Activated T-helper 1 cell treated with Interleukin-2 at 50 U/mL for 16 hours (primary cell): Measurements from ENCODE around the gene PERP.
"Not testable (repeated sequence)": the region's sequence is repeated elsewhere in the genome, so short reads cannot be mapped to it uniquely, and the experiment has no call there.

Experiments
- DNase-seq: peaks from one replicate; pipeline ENCODE4 v3.0.0-alpha.2; 2020; ENCODE audit warnings: low read depth

PERP gene

GRCh38 chr6:138107078-138107751 lies at the start of gene PERP:
Gene PERP, minus strand, starts transcription at chr6:138107419. Its CDS starts 79 bp downstream, at chr6:138107340.
- DNase-seq = peak; percentile 60

DNA sequence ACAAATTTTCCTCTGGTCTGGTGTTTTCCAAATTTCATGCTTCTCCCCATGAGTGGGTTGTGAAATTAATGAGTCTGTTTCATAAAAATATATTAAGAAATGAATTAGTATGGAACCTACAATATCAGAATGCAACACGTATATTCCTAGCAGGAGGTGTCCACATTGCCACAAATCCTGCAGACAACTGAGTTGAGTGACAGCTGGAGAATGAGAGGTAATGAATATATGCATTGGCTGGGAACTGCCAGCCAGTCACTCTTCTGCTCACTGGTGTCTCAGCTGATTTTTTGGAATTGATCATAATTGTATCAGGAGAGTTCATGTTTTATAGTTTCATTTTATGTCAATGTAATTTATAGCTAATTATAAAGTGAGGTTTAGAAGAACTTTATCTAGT lies 48.2 kb upstream of the PERP start:
- DNase-seq = no peak

DNA sequence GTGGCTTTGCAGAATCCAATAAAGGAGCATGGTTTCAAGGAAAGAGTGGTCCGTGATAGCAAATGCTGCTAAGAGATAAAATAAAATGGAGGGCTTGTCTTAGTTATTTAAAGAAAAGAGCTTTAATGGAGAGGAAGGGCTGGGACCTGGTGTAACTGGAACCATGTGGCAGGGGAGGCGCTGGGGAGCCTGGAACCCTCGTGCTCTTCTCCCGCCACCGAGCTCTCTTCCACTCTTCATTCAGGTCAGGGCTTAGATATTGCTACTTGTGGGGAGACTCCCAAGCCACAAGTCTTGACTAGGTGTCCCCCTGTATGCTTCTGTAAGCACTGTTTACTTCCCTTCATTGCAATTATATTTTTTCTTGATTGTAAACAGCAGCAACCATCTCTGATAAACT lies 39.3 kb upstream of the PERP start:
- DNase-seq = no peak

DNA sequence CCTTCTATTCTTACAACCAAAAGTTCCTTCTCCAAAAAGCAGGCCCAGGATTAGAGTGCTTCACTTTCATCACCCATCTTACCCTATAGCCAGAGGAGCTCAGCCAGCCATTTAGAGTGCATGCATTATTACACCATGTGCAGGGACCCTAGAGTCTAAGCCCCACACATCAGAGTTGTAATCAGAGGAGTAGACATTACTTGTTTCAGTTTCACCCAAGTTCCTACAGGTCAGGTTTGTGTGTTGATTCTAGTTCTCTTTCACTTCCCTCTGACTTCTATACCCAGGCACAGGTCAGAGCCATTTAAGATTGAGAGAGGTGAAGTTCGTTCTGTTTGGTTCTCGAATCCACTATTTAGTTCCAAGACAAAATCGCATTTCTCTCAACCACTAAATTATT lies 38.2 kb upstream of the PERP start:
- DNase-seq = no peak

GRCh38 chr6:138142806-138143205 lies 35.6 kb upstream of the PERP start:
- DNase-seq = no peak

DNA sequence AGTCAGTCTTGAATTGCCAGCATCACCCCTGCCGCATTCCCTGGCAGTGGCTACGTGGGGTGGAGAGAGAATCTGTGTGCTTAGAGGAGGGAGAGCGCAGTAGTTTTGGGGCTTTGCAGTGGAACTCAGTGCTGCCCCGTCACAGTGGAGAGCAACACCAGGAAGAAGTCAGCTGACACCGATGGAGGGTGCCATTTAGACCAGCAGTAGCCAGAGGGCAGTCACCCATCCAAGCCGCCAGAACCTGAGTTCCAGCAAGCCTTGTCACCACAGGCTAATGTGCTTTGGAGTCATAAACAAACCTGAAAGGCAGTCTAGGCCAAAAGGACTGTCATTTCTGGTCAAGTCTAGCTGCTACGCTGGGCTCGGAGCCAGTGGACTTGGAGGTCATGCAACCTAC lies 22.0 kb upstream of the PERP start:
- DNase-seq = no peak

- DNase-seq = no peak
Observed at GRCh38 chr6:138128096-138128495, 20.9 kb upstream of the PERP start.

- DNase-seq = no peak
Observed at GRCh38 chr6:138124096-138124495, 16.9 kb upstream of the PERP start.

GRCh38 chr6:138119976-138120375 lies 12.8 kb upstream of the PERP start:
- no peak for DNase-seq

DNA sequence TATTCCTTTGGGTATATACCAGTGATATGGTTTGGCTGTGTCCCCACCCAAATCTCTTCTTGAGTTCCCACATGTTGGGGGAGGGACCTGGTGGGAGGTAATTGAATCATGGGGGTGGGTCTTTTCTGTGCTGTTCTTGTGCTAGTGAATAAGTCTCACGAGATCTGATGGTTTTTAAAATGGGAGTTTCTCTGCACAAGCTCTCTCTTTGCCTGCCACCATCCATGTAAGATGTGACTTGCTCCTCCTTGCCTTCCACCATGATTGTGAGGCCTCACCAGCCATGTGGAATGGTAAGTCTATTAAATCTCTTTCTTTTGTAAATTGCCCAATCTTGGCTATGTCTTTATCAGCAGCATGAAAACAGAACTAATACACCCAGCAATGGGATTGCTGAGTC lies 12.0 kb upstream of the PERP start:
- not testable (repeated sequence) for DNase-seq

- DNase-seq = no peak
Observed at GRCh38 chr6:138117376-138117914, 10.2 kb upstream of the PERP start.

GRCh38 chr6:138116661-138116999 lies 9.4 kb upstream of the PERP start:
- DNase-seq = no peak

DNA sequence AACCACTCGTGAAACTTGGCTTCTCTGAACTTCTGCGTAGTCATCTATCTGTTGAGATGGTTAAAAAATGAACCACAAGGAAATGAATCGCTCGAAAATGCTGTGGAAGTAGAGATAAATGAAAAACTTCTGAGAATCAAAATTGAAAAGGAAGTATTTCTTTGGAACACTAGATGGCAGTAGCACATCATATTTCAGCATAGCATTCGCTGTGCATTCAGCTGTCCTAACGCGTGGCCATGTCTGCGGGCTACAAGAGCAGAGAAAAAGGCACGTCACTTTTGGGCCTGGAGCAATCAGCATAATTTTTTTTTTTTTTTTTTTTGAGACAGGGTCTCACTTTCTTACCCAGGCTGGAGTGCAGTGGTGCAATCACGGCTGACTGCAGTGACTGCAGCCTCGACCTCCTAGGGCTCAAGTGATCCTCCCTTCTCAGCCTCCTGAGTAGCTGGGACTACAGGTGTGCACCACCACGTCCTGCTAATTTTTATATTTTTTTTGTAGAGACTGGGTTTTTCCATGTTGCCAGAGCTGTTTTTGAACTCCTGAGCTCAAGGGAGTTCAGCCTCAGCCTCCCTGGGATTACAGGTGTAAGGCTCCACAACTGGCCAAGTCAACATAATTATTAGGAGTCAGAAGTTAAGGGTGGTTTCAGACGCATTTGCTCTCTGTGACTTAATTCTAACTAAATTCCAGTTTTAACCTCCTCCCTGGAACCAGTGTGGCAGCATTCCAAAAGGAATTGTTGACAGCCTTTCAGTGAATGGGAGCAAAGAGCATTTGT lies 8.8 kb upstream of the PERP start:
- peak; percentile 15 for DNase-seq

DNA sequence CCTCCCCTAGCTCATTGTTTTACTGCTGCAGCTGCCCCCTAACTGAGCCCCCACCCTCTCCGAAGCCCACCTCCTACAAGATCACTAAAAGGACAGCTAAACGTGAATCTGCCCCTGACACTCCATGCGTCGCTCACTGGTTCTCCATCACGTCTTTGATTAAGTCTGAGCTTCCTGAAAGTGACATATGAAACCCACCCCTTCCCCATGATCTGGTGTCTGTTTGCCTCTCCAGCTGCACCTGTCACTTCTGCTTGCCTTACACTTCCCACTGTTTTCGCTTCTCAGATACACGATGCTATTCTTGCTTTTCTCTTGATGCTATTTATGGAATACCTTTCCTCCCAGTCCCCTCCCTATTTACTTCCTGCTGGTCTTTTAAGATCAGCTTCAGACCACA lies 8.0 kb upstream of the PERP start:
- no peak for DNase-seq

DNA sequence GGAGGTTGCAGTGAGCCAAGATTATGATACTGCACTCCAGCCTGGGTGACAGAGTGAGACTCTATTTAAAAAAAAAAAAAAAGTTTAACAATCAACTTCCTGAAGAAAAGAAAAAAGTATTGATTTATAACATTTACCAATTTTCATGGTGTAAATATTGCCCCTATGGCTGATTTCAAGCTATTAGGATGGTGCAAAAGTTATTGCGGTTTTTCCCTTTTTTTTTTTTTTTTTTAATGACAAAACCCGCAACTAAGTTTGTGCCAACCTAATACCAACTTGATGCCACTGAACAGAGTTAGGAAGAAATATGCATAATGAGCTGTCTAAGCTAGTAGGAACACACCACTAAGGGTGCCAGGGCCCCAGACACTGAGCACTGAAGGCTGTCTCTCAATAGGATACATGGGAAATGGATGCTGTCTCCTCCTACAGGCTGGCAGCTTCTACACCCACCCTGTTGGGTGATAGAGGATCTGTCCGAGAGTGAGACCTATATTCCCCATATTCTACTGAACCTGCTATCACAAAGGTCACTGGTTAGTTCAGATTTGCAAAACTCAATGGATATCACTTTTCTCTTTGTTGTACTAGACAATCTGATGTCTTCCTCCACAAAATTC lies 6.5 kb upstream of the PERP start:
- DNase-seq = no peak

DNA sequence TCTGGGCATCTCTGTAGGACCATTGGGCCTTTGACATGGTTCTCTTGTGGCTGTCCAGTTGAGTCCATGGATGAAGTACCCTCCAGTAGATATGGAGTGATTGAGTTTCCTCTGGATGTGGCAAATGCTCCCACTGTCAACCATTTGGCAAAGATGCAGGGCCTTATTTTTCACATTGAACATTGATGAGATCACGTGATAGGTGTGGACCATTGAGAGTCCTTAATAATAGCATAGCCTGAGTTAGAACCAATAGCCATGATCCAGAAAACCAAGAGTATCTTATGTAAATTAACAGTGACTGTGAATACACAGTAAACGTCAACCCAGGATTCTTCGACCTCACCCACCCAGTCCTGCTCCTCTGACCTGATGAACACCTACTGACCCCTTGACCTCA lies 3.0 kb upstream of the PERP start:
- no peak for DNase-seq

- peak; percentile 49 for DNase-seq
Observed at GRCh38 chr6:138109042-138109997, 2.1 kb upstream of the PERP start.

- no peak for DNase-seq
Observed at GRCh38 chr6:138107752-138108592, 753 bp upstream of the PERP start.

DNA sequence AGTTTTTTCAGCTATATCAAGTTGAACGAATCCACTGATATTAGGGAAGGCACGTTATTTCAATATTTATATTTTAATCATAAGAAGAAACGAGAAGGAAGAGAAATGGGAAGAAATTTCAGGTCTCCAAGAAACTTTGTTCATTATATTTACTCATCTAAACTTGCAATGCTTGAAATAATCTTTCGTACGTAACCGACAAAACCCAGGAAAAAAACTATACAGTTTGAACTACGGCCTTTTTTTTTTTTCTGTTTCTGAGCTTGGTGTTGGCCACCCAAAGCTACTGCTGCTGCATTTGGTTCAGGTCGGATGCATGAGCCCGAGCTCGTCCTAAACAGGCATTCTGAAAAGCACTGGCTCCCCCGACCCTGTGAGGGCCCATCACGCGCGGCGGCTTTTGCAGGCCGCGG lies 548 bp downstream of the PERP start:
- DNase-seq = no peak

- DNase-seq = no peak
Observed at GRCh38 chr6:138105880-138106664, 1.1 kb downstream of the PERP start.
